Sigmoid colon (tissue), 4 donors: ENCODE results near the gene TRABD2B.

Experiments used
- POLR2A ChIP-seq, 2 donors: fragments of 450-650 bp; IDR thresholded peaks; one replicate each; pipeline ENCODE4 v1.6.1; 2016; ENCODE audit warnings: antibody characterized with exemption in 2 of 2, mild to moderate bottlenecking in 2 of 2, moderate library complexity in 2 of 2
- POLR2AphosphoS5 ChIP-seq, 4 donors: sonication (generic); formaldehyde crosslinking; IDR thresholded peaks; one replicate each; pipeline ENCODE4 v1.6.1; 2017; ENCODE audit warnings: antibody characterized with exemption in 4 of 4
- TF ChIP-seq, protein P1 (sequence below), 4 experiments: fragments of 450-650 bp in 3 of 4; fragments of 200-600 bp in 1 of 4; IDR thresholded peaks; one replicate each; pipeline ENCODE4 v1.5.1; 2016 to 2019; ENCODE audit warnings: antibody characterized with exemption in 4 of 4, mild to moderate bottlenecking in 3 of 4, moderate library complexity in 2 of 4

DNA sequence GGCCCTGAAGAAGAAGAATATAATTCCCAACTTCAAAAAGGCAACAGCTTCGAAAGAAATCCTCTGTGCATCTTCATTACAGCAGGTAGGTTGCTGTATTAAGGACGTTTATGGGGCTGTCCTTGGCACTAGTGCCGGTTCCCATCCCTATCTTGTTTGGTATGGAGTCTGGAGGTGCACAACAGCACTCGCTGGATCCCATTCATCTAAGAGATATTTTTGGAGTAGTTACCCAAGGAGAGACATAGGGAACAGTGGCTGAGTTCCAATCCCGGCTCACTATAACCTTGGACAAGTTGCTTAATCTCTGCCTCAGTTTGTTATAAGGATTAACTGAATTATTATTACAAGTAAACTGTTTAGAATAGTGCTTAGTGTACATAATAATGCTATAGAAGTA is 106.4 kb downstream of the TRABD2B start:
- TF ChIP-seq, protein P1, sequence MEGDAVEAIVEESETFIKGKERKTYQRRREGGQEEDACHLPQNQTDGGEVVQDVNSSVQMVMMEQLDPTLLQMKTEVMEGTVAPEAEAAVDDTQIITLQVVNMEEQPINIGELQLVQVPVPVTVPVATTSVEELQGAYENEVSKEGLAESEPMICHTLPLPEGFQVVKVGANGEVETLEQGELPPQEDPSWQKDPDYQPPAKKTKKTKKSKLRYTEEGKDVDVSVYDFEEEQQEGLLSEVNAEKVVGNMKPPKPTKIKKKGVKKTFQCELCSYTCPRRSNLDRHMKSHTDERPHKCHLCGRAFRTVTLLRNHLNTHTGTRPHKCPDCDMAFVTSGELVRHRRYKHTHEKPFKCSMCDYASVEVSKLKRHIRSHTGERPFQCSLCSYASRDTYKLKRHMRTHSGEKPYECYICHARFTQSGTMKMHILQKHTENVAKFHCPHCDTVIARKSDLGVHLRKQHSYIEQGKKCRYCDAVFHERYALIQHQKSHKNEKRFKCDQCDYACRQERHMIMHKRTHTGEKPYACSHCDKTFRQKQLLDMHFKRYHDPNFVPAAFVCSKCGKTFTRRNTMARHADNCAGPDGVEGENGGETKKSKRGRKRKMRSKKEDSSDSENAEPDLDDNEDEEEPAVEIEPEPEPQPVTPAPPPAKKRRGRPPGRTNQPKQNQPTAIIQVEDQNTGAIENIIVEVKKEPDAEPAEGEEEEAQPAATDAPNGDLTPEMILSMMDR (IDR thresholded peaks at IDR 0.05), result no peak
- TF ChIP-seq POLR2A (IDR thresholded peaks at IDR 0.05) (no peak), POLR2AphosphoS5 (IDR thresholded peaks at IDR 0.05) (no peak)
